GM18858 (cell line): ENCODE data around the gene ATG16L2.
"Not testable (repeated sequence)": the region's sequence is repeated elsewhere in the genome, so short reads cannot be mapped to it uniquely, and the experiment has no call there.

Experiments
- ATAC-seq: cut with Tn5 transposase; IDR thresholded peaks from one replicate; pipeline ENCODE4 v1.9.1; 2021; ENCODE audit not compliant: unreplicated experiment

Gene ATG16L2

DNA sequence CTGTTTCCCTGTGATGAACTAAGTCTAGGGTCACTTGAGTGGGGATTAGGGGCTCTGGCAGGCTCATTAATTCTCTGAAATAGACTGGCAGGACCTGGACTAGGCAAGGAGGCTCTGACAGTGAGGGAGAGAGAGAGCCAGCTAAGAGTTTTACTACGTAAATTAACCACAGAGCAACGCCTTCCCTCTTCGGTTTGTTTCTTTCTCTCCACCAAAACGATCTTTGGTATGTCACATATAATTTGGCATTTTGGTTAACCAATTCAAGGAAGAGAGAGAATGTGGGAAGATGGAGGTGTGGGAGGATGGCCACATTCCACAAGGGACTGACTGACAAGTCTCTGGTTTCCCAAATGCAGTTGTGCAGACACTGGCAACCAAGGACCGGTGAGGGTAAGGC is 27.9 kb downstream of the ATG16L2 start:
- ATAC-seq = no peak

DNA sequence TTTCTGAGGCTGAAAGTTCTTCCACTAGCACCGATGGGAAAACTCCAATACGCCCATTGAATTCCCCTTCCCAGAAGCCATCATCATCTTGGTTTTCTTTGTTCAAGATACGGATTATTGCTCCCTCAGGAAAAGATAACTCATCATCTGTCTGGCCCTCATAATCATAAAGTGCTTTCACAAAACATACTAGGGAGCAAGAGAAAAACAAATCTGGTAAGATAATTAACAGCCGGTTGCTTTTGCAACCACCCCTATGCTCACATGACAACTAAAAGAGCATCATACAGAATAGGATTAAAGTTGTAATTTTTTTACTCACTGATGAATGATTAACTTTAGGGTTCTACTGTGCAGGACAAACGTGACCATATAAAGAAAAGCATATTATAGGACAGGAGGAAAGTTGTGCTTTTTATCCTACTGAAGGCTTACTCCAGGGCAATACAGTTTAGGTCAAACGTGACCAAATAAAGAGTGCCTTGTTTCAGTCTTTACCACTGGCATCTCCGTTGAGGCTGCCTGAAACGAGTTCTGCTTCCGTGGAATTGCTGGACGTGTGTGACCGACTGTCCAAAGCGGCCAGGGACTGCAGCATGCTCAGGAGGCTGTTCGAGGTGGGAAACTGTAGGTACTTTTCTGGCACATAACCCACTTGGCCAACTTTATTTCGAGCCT is 28.6 kb downstream of the ATG16L2 start:
- no peak for ATAC-seq

DNA sequence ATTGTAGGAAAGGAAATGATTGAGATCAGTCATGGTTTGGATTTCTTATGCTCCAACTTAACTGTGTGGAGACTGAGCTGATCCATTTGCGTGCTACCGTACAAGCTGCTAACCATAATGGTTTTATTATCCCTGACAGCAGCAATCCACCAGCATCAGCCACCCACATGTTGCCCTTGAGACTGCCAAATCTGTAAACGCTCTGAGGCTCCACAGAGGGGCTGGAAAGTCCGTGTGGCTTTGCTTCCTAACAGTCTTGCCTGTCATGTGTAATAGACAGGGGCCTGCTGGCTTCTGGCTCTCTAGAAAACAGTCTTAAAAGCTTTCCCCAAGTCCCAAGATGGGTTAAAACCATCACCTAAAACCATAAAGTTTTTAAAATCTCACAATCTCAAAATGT is 30.1 kb downstream of the ATG16L2 start:
- ATAC-seq = no peak

DNA sequence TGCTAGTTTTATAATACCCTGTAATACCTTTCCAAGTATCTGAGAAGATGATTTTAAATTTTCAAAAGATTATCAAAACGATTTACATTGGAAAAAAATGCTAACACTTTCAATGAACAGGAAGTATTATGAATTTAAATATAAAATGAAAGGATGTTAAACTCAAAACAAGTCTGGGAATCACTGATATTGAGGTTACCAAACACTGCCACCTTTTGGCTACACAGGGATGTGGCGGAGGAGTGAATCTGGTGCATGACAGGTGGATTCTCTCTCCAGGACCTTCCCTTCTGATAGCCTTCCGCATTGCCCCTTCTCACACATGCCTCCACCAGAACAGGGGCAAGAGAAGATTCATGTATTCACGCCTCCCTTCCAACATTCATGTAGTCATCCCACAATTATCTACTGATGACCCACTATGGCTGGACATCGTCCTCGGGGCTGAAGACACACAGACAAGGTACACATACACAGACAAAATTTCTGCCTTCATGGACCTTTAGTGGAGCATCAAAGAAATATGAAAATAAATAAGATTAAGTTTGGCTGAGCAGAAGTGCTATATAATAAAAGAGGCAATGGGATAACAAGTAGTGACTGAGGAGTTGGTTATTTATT is 34.7 kb downstream of the ATG16L2 start:
- ATAC-seq = no peak

DNA sequence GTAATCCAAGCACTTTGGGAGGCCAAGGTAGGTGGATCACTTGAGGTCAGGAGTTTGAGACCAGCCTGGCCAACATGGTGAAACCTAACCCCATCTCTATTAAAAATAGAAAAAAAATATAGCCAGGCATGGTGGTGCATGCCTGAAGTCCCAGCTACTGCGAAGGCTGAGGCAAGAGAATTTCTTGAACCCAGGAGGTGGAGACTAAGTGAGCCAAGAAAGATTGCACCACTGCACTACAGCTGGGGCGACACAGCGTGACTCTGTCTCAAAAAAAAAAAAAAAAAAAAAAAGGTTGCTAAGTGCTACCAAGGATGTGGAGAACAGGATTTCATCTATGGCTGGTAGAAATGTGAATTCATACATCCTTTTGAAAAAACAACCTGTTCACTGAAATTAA is 36.6 kb downstream of the ATG16L2 start:
- ATAC-seq = no peak

DNA sequence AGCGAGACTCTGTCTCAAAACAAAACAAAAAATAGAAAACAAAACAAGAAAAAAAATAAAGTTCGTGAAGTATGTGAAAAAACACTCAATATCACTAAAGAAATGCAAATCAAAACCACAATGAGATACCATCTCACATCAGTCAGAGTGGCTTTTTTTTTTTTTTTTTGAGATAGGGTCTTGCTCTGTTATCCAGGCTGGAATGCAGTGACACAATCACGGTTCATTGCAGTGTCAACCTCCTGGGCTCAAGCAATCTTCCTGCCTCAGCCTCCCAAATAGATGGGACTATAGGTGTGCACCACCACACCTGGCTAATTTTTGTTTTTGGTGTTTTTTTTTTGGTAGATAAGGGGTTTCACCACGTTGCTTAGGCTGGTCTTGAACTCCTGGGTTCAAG is 37.5 kb downstream of the ATG16L2 start:
- ATAC-seq = no peak

DNA sequence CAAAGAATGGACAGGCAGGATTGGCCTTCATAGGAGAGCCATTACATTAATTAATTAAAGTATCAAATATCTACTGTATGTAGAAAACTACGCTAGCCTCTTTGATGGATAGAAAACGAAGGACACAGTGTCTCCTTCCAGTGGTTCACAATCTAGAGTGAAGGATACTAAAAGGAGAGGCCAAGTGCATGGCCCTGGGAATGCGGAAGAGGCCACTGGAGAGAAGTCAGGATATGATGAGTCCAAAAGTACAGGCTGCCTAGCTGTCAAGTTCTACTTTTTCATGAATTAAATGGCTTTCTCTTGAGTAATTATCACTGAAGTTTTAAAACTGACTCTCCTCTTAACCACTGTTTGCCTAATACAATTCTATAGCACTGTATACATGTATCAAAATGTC is 41.9 kb downstream of the ATG16L2 start:
- ATAC-seq = no peak

DNA sequence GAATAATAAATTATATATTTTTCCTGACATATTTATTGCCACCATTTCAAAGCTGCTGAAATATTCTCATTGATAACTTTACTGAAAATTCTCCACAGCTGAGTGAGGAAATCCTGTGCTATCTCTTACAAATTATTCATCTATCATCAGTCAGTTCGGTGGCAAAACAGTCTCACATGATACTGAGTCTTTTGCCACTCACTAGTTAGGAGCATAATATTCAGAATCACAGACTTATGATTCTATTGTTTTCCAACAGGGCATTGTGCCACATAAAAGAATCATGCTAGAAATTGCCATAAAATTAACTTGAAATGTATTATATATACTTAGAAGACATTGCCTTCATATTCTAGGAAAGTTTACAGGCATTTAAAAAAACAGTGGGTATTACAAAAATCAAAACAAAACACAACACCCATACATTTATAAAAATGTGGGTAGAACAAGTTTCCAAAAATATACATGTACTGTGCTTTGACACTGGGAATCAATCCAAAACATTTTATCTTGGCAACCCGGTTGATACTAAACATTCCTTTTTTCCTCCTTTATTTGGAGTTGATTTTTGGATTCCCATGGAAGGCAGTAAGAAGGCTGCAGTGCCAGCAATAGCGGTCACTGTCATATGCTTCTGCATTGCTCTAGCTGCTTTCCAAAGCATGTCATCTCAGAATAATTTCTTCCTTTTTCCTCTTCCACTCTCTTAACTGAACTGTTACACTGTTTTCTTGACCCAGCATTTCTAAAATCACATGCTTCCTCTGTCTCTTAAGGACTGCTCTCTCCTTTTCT is 42.5 kb downstream of the ATG16L2 start:
- no peak for ATAC-seq

DNA sequence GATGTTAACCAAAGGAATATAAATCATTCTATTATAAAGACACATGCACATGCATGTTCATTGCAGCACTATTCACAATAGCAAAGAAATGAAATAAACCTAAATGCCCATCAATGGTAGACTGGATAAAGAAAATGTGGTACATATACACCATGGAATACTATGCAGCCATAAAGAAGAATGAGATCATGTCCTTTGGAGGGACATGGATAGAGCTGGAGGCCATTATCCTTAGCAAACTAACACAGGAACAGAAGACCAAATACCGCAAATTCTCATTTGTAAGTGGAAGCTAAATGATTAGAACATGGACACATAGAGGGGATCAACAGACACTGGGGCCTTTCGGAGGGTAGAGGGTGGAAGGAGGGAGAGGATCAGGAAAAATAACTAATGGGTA is 44.1 kb downstream of the ATG16L2 start:
- not testable (repeated sequence) for ATAC-seq

DNA sequence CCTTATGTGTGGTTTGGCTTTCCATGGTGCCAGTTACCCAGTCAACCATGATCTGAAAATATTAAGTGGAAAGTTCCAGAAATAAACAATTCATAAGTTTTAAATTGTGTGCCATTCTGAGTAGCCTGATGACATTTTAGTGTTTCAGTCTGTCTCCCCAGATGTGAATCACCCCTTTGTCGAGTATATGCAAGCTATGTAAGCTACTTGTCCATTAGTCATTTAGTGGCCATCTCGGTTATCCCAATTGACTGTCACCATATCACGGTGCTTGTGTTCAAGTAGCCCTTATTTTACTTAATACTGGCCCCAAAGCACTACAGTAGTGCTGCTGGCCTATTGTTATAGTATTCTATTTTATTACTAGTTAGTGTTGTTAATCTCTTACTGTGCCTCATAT is 44.9 kb downstream of the ATG16L2 start:
- no peak for ATAC-seq

DNA sequence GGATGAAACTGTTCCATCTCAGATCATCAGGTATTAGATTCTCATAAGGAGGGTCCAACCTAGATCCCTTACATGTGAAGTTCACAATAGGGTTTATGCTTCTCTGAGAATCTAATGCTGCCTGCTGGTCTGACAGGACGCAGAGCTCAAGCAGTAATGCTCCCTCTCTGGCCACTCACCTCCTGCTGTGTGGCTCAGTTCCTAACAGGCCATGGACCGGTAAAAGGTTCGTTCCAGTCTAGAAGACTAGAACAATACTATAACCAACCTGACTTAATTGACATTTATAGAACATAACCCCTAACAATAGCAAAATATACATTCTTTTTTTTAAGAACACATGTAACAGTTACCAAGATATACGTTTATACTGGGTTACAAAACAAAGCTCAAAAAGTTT is 45.8 kb downstream of the ATG16L2 start:
- no peak for ATAC-seq

DNA sequence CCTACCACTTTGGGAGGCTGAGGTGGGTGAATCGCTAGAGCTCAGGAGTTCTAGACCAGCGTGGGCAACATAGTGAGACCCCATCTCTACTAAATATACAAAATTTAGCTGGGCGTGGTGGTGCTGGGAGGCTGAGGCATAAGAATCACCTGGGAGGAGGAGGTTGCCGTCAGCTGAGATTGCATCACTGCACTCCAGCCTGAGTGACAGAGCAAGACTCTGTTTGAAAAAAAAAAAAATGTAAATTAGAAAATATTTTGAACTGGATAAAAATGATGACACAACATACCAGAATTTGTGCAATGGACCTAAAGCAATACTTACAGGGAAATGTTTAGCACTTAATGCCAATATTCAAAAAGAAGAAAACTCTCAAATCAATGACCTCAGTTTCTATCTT is 46.4 kb downstream of the ATG16L2 start:
- ATAC-seq = no peak

DNA sequence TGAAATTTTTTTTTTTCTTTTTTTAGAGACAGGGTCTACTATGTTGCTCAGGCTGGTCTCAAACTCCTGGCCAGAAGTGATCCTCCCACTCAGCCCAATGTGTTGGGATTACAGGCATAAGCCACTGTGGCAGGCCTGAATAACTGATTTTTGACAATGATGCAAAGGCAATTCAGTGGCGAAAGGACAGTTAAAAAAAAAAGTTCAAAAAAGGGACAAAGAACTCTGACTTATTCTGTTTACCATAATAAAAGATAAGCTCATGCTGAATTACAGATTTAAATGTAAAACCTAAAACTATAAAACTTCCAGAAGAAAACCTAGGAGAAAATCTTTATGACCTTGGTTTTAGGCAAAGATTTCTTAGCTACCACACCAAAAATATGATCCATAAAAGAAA is 48.9 kb downstream of the ATG16L2 start:
- no peak for ATAC-seq

DNA sequence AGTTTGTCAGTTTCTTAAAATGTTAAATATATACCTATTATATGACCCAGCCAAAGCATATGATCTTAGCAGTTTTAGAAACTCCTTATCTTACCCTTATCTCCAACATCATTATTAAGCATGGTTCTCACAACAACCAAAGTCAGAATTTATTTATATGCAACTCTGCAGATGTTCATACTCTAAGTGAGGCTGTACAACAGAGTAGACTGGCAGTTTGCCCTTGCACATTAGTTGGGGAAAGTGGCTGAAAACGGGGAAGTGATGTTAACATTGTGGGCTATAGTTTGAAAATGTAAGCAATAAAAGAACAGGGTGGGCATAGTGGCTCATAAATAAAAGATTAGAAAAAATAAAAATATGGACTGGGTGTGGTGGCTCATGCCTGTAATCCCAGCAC is 49.7 kb downstream of the ATG16L2 start:
- ATAC-seq = no peak

DNA sequence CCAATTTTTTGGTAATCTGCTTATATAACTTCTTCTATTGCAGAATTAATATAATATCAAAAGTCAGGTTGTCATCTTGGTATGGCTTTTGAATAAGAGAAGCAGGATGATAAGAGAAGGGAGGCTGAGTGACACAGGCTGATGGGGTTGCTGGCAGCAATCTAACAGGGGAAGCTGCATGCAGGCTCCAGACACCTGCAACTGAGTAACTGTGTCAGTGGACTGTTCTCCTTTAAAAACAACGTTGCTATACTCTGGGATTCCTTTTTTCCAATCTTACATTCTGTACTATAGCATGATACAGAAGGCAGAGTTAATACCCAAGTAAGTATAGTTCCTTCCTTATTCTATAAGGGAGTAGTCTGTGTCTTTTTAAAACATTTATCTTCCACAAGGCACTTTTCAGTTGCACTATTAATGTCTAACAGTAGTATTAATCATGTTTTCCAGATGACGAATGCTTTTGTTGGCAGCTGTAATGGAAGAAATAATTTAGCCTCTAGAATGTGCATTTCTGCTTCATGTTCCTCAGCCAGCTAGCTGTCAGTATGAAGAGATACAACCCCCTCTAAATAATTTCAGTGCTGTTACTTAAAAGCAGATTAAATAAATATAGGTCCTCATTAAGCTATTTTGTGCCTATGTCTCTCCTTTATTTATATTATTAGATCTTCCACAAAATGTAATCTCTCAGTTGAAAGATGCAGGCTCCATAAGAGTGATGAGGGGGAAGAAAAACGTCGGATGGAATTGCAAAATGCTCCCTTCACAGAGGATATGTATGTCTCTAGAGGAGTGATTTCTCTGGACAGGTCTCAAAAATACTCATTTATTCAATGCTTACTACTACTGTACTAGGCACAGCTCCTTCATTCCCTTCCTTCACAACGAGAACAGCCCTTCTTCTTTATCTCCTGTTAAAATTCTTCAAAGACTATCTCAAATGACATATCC is 50.8 kb downstream of the ATG16L2 start:
- no peak for ATAC-seq

DNA sequence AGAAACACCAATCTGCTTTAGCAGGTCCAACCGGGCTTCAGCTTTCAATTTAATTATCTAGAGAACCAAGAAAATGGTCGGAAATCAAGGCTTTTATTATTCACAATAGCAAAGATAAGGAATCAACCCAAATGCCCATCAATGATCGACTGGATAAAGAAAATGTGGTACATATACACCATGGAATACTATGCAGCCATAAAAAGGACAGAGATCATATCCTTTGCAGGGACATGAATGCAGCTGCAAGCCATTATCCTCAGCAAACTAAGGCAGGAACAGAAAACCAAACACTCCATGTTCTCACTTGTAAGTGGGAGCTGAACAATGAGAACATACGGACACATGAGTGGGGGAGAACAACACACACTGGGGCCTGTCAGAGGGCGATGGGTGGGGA is 53.8 kb downstream of the ATG16L2 start:
- no peak for ATAC-seq

DNA sequence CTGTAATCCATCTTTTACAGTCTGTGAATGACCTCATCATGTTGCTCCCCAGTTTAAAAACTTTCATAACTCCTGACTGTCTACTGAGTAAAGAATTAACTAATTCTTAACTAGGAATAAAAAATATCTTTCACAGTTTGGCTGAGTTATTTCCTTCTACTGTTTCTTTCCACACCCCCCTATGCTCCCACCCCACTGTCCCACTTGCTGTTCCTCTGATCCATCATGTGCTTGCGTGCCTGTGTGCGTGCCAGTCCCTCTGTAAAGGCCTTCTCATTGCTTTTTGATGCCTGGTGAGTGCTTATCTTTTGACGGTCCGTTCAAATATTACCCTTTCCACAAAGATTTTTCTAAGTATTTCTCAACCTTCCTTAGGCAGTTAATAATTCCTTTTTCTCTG is 55.6 kb downstream of the ATG16L2 start:
- no peak for ATAC-seq

DNA sequence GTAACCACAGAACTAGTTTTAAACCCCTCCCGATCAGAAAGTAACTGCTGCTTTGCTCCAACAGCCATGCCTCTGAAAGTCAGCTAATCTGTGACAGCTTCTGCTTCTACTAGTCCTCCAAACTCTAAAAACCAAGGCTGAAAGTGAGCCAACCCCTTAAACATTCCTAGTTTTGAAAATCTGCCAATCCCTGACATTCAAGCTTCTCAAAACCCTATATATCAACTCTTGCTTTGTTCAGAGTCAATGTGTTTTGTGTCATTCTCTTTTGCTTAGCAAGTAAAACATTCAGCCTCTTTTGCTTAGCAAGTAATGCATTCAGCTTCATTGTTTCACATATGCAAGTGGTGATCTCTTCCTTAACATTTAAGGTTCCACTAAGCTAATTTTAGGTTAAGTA is 56.9 kb downstream of the ATG16L2 start:
- ATAC-seq = no peak

DNA sequence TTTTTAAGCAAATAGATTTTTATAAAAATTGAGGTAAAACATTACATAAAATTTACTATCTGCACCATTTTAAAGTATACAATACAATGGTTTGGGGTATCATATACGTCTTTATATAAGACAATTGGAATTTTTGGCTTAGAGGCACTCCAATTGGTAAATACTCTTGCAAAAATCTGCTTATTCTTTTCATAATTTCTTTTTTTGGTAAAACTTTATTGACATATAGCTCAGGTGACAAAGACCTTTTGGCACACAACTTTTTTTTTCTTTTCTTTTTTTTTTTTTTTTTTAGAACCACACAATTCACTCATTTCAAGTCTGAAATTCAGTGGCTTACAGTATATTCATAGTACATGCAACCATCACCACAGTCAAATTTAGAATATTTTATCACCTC is 57.8 kb downstream of the ATG16L2 start:
- ATAC-seq = no peak

DNA sequence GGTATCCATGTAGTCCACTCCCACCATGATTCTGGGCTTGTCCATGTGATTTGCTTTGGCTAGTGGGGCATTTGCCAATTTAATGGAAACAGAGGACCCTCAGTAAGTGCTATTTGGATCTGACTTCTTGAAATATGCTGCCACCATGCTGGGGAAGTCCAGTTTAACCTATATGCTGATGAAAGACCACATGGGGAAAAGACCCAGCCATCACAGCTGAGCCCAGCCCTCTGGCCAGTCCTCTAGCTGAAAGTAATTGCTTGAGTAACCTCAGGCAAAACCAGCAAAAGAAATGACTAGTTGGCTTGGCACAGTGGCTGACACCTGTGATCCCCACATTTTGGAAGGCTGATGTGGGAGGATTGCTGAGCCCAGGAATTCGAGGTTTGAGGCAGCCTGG is 61.5 kb downstream of the ATG16L2 start:
- ATAC-seq = no peak

DNA sequence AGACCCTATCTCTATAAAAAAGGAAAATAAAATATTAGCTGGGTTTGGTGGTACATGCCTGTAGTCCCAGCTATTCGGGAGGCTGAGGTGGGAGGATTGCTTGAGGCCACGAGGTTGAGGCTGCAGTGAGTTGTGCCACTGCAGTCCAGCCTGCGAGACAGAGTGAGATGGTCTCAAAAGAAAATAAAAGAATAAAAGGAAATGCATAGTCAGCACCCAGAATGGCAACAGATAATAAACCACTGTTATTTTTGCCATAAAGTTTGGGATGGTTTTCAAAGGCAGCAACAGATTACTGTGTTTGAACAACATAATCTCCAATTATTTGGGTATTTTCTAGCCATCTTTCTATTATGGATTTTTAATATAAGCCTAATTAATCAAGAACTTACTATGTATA is 61.9 kb downstream of the ATG16L2 start:
- ATAC-seq = no peak
